SK-N-SH treated with all-trans-retinoic acid at 6 μM for 48 hours (cell line): ENCODE data around the gene PIANP.
A peak's percentile ranks its signal among the peaks of the same experiment; 100 is the strongest.

Experiments
- ATAC-seq: fragments of 200-7000 bp; cut with Tn5 transposase; 3 replicates; pipeline ENCODE4 v1.9.1; 2020; ENCODE audit warnings: mild to moderate bottlenecking, moderate library complexity
- ARNTL ChIP-seq: fragments of 450-650 bp; formaldehyde crosslinking; IDR thresholded peaks from 2 replicates; pipeline ENCODE4 v1.5.0; 2020; ENCODE audit warnings: low read depth, mild to moderate bottlenecking, moderate library complexity, borderline replicate concordance
- BACH2 ChIP-seq: fragments of 250-450 bp; sonication (Bioruptor Pico); IDR thresholded peaks from 2 replicates; pipeline ENCODE4 v1.9.0; 2021; ENCODE audit warnings: mild to moderate bottlenecking, borderline replicate concordance
- ESRRG ChIP-seq: fragments of 250-450 bp; sonication (Bioruptor Pico); IDR thresholded peaks from 2 replicates; pipeline ENCODE4 v1.6.1; 2021; ENCODE audit warnings: mild to moderate bottlenecking
- GLIS3 ChIP-seq: fragments of 250-450 bp; sonication (Bioruptor Pico); IDR thresholded peaks from 2 replicates; pipeline ENCODE4 v1.5.0; 2020; ENCODE audit warnings: mild to moderate bottlenecking, moderate library complexity
- OSR1 ChIP-seq: fragments of 250-450 bp; sonication (Bioruptor Pico); IDR thresholded peaks from 2 replicates; pipeline ENCODE4 v1.8.0; 2022; ENCODE audit warnings: moderate library complexity, mild to moderate bottlenecking, inconsistent platforms
- RARB ChIP-seq: fragments of 250-450 bp; sonication (Bioruptor Pico); IDR thresholded peaks from 2 replicates; pipeline ENCODE4 v1.8.0; 2021; ENCODE audit warnings: mild to moderate bottlenecking, moderate library complexity
- TCF4 ChIP-seq: fragments of 250-450 bp; sonication (Bioruptor Pico); IDR thresholded peaks from 2 replicates; pipeline ENCODE4 v1.8.0; 2021; ENCODE audit warnings: mild to moderate bottlenecking, moderate library complexity, borderline replicate concordance
- TOX ChIP-seq: fragments of 250-450 bp; sonication (Bioruptor Pico); IDR thresholded peaks from 2 replicates; pipeline ENCODE4 v1.8.0; 2021; ENCODE audit warnings: mild to moderate bottlenecking, moderate library complexity, borderline replicate concordance
- ZC3H10 ChIP-seq: fragments of 250-450 bp; sonication (Bioruptor Pico); IDR thresholded peaks from 2 replicates; pipeline ENCODE4 v1.5.1; 2021; ENCODE audit warnings: mild to moderate bottlenecking, moderate library complexity
- ZFP3 ChIP-seq: fragments of 250-450 bp; sonication (Bioruptor Pico); IDR thresholded peaks from 2 replicates; pipeline ENCODE4 v1.5.0; 2020; ENCODE audit warnings: mild to moderate bottlenecking, moderate library complexity
- ZNF8 ChIP-seq: fragments of 450-650 bp; formaldehyde crosslinking; IDR thresholded peaks from 2 replicates; pipeline ENCODE4 v1.5.0; 2020; ENCODE audit warnings: mild to moderate bottlenecking, moderate library complexity
- TF ChIP-seq, protein P1 (sequence below): fragments of 250-450 bp; sonication (Bioruptor Pico); IDR thresholded peaks from 2 replicates; pipeline ENCODE4 v1.5.0; 2020; ENCODE audit warnings: mild to moderate bottlenecking, moderate library complexity
- TF ChIP-seq, protein P2 (sequence below): fragments of 250-450 bp; sonication (Bioruptor Pico); IDR thresholded peaks from 2 replicates; pipeline ENCODE4 v1.8.0; 2020; ENCODE audit warnings: mild to moderate bottlenecking, moderate library complexity, borderline replicate concordance
- TF ChIP-seq, protein P3 (sequence below): fragments of 250-450 bp; sonication (Bioruptor Pico); IDR thresholded peaks from 2 replicates; pipeline ENCODE4 v1.8.0; 2021; ENCODE audit warnings: low read depth, mild to moderate bottlenecking, moderate library complexity, borderline replicate concordance
- TF ChIP-seq, protein P4 (sequence below): fragments of 250-450 bp; sonication (Bioruptor Pico); IDR thresholded peaks from 2 replicates; pipeline ENCODE4 v1.5.1; 2020; ENCODE audit warnings: low read depth, mild to moderate bottlenecking, moderate library complexity
- TF ChIP-seq, protein P5 (sequence below): fragments of 250-450 bp; sonication (Bioruptor Pico); IDR thresholded peaks from 2 replicates; pipeline ENCODE4 v1.5.1; 2021; ENCODE audit warnings: mild to moderate bottlenecking, moderate library complexity

The PIANP gene

DNA sequence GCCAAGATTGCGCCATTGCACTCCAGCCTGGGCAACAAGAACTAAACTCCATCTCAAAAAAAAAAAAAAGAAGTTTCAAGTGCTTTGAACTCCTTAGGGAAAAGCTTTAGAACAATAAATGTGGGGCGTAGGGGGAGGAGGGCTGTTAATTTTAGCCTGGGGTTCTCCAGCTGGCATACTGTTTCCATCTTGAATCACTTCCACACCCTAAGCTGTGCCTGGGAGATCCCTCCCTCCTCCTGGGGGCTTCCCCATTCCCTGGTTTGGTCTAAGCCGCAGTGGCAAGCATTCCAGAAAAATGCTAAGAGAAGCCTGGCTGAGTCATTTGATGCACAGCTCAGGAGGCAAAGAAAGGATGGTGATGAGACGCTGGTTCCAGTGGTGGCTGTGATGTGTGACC lies 9.1 kb downstream of the PIANP start:
- ATAC-seq: no peak

DNA sequence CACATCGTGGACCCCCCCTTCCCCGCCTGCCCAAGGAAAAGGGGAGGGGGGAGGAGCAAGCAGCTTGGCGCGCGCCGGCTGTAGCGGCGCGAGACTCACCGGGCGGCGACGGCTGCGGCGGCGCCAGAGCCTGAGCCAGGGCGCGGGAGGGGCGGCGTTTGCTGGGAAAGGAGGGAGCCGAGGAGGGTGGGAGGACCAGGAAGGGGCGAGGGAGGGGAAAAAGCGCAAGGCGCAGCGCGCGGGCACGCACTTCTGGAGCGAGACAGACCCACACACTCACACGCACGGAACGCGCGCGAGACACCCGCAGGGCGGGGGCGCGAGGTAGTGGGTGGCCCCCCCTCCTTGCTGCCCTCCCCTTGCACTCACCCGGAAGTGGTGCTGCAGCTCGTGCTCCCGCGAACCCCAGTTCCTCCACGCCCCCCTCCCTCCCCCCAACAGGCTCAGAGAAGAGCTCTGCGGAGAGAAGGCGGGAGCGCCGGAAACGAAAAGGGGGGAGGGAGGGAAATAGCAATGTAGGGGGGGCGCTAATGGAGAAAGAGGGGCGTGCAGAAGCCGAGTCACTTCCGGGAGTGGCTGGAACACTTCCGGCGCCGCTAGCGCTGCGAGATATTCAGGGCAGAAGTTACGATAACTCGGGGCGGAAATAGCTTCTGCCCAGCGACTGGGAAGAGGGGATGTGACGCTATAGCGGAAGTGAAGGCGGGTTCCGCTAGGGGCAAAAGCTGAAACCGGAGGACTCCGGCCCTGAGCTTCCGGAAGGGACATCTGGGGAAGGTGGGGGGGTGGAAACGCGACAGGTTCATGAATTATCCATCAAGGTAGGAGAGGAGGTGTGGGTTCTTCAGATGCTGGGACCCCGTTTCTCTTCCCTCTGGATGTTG lies 11.4 kb downstream of the PIANP start, which contains the start of gene ZNF384:
TSS of gene ZNF384 (minus strand) at position 377 of the 884 bp plus-strand sequence. CDS start 9,855 bp downstream, outside the sequence.
- peak; percentile 87 for ATAC-seq
- TF ChIP-seq TOX (CRISPR knock-in tag): no peak
- TF ChIP-seq, protein P1, sequence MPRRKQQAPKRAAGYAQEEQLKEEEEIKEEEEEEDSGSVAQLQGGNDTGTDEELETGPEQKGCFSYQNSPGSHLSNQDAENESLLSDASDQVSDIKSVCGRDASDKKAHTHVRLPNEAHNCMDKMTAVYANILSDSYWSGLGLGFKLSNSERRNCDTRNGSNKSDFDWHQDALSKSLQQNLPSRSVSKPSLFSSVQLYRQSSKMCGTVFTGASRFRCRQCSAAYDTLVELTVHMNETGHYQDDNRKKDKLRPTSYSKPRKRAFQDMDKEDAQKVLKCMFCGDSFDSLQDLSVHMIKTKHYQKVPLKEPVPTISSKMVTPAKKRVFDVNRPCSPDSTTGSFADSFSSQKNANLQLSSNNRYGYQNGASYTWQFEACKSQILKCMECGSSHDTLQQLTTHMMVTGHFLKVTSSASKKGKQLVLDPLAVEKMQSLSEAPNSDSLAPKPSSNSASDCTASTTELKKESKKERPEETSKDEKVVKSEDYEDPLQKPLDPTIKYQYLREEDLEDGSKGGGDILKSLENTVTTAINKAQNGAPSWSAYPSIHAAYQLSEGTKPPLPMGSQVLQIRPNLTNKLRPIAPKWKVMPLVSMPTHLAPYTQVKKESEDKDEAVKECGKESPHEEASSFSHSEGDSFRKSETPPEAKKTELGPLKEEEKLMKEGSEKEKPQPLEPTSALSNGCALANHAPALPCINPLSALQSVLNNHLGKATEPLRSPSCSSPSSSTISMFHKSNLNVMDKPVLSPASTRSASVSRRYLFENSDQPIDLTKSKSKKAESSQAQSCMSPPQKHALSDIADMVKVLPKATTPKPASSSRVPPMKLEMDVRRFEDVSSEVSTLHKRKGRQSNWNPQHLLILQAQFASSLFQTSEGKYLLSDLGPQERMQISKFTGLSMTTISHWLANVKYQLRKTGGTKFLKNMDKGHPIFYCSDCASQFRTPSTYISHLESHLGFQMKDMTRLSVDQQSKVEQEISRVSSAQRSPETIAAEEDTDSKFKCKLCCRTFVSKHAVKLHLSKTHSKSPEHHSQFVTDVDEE: peak; percentile 60; the same call in 1 of the 2 replicates
- peak; percentile 36; the same call in 1 of the 2 replicates for TF ChIP-seq ZNF8 (CRISPR knock-in tag)
- TF ChIP-seq, protein P2, sequence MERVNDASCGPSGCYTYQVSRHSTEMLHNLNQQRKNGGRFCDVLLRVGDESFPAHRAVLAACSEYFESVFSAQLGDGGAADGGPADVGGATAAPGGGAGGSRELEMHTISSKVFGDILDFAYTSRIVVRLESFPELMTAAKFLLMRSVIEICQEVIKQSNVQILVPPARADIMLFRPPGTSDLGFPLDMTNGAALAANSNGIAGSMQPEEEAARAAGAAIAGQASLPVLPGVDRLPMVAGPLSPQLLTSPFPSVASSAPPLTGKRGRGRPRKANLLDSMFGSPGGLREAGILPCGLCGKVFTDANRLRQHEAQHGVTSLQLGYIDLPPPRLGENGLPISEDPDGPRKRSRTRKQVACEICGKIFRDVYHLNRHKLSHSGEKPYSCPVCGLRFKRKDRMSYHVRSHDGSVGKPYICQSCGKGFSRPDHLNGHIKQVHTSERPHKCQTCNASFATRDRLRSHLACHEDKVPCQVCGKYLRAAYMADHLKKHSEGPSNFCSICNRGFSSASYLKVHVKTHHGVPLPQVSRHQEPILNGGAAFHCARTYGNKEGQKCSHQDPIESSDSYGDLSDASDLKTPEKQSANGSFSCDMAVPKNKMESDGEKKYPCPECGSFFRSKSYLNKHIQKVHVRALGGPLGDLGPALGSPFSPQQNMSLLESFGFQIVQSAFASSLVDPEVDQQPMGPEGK (CRISPR knock-in tag): peak; percentile 94
- TF ChIP-seq ESRRG: peak; percentile 39; the same call in 1 of the 2 replicates
- TF ChIP-seq ZFP3 (CRISPR knock-in tag): 0 out of 2 replicates have a peak, but pooled peaks have one; percentile 43
- TF ChIP-seq ARNTL (CRISPR knock-in tag): no peak
- TF ChIP-seq, protein P3, sequence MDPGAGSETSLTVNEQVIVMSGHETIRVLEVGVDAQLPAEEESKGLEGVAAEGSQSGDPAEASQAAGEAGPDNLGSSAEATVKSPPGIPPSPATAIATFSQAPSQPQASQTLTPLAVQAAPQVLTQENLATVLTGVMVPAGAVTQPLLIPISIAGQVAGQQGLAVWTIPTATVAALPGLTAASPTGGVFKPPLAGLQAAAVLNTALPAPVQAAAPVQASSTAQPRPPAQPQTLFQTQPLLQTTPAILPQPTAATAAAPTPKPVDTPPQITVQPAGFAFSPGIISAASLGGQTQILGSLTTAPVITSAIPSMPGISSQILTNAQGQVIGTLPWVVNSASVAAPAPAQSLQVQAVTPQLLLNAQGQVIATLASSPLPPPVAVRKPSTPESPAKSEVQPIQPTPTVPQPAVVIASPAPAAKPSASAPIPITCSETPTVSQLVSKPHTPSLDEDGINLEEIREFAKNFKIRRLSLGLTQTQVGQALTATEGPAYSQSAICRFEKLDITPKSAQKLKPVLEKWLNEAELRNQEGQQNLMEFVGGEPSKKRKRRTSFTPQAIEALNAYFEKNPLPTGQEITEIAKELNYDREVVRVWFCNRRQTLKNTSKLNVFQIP: 0 out of 2 replicates have a peak, but pooled peaks have one; percentile 6

More for the DNA sequence above, 9.1 kb downstream of the PIANP start:
- no peak for TF ChIP-seq TOX (CRISPR knock-in tag)
- TF ChIP-seq OSR1 (CRISPR knock-in tag): no peak
- TF ChIP-seq, protein P3: no peak
- TF ChIP-seq RARB: no peak
- TF ChIP-seq, protein P4, sequence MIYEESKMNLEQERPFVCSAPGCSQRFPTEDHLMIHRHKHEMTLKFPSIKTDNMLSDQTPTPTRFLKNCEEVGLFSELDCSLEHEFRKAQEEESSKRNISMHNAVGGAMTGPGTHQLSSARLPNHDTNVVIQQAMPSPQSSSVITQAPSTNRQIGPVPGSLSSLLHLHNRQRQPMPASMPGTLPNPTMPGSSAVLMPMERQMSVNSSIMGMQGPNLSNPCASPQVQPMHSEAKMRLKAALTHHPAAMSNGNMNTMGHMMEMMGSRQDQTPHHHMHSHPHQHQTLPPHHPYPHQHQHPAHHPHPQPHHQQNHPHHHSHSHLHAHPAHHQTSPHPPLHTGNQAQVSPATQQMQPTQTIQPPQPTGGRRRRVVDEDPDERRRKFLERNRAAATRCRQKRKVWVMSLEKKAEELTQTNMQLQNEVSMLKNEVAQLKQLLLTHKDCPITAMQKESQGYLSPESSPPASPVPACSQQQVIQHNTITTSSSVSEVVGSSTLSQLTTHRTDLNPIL (CRISPR knock-in tag): no peak
- TF ChIP-seq ZNF8 (CRISPR knock-in tag): no peak
- TF ChIP-seq BACH2: no peak
- TF ChIP-seq GLIS3: no peak
- no peak for TF ChIP-seq ESRRG
- no peak for TF ChIP-seq TCF4 (CRISPR knock-in tag)
- TF ChIP-seq, protein P2 (CRISPR knock-in tag): no peak
- TF ChIP-seq, protein P5, sequence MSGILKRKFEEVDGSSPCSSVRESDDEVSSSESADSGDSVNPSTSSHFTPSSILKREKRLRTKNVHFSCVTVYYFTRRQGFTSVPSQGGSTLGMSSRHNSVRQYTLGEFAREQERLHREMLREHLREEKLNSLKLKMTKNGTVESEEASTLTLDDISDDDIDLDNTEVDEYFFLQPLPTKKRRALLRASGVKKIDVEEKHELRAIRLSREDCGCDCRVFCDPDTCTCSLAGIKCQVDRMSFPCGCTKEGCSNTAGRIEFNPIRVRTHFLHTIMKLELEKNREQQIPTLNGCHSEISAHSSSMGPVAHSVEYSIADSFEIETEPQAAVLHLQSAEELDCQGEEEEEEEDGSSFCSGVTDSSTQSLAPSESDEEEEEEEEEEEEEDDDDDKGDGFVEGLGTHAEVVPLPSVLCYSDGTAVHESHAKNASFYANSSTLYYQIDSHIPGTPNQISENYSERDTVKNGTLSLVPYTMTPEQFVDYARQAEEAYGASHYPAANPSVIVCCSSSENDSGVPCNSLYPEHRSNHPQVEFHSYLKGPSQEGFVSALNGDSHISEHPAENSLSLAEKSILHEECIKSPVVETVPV (CRISPR knock-in tag): no peak
- no peak for TF ChIP-seq ZC3H10 (CRISPR knock-in tag)
- TF ChIP-seq, protein P1: no peak
